Left lobe of liver (tissue), 2 donors: Measurements from ENCODE around the gene NALCN. TPM values are rescaled to one million over a fixed set of nuclear protein-coding genes. Genes with fewer than 3 reads are reported as not detected.

Experiments
- ATAC-seq: fragments of 200-7000 bp; cut with Tn5 transposase; one replicate; pipeline ENCODE4 v1.9.1; 2020; ENCODE audit warnings: mild to moderate bottlenecking, moderate library complexity
- DNase-seq: peaks from one replicate; pipeline ENCODE4 v3.0.0-alpha.2; 2020; ENCODE audit warnings: low spot score
- total RNA-seq: library from RNA; stranded (reverse); gene quantifications from one replicate; pipeline ENCODE4 v1.2.1, GENCODE V29; 2021
- donor health status: DM: no; HTN: no; CAD: no; lungs with moderate emphysema.
- donor health status: DM: no; HTN: yes; CAD: no.

NALCN gene
- total RNA-seq, 1 donor from 2014 or later = 0.48 TPM

DNA sequence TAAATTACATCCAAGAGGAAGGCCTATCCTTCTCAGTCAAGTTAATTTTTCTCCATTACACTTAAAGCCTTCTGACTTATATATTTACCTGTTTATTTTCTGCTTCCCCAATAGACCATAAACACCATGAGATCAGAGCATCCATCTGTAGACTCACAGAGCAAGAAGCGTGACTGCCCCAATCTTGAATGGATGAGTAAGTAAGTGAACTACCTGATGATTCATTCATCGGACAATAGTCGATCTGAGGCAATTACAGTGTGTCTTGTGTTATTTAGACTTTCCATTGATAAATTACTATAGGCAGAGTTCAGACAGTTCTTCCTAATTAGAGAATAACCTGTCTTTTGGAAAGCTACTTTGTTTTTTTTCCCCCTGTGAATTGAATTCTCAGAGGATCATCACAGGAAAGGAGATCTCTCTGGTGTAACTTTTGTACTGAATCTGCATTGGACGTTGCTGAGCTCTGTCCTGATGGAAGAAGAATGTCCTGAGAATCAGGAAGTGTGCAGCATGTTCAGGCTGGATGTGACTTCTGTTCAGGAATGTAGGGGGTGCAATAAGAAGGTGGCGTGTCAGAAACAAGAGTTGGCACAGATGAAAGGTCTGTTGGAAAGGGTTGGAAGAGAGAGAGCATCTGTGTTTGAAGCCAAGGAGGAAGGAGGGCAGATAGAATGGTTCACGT, 367.0 kb downstream of the NALCN start:
- ATAC-seq (no peak), DNase-seq (no peak)

DNA sequence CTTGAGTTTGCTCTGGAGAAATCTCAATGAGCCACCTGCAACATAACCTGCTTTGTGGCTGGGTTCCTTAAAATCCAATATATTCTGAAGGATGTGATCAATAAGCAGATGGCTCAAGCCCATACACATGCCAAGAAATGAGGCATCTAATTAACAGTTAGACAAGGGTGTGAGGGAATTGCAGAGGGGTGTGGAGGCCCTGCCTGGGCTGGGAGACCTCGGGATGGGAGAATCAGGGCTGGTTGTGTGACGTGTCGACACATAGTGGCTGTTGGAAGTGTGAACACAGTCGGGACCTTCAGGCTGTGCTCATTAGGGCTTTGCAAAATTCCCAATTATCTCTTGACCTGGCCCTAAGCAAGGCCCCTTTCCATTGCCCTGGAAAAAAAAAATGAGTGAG, 379.8 kb downstream of the NALCN start:
- ATAC-seq (no peak), DNase-seq (no peak)

- DNase-seq = no peak
These were observed 381.1 kb downstream of the NALCN start for GRCh38 chr13:101035119-101035620.

DNA sequence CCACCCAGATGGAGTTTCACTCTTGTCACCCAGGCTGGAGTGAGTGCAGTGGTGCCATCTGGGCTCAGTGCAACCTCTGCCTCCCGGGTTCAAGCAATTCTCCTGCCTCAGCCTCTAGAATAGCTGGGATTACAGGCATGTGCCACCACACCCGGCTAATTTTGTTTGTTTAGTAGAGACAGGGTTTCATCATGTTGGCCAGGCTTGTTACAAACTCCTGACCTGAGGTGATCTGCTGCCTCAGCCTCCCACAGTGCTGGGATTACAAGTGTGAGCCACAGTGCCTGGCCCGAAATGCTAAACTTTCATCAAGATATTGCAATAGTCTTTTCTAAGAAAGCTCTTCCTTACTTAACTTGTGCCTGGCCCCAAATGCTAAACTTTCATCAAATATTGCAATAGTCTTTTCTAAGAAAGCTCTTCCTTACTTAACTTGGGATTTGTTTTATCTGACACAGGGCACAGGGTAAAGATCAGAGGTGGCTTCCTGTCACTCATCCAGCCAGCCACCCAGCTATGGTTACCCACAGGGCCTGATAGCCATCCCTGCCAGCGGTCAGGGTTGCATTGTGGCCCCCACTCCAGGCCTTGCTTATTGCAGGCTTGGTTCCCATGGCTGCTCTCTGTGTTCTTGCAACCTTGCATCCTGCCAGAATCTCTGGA, 389.4 kb downstream of the NALCN start:
- DNase-seq (peak; percentile 73), ATAC-seq (peak; percentile 89)

More at GRCh38 chr13:101035119-101035620, 381.1 kb downstream of the NALCN start:
- no peak for ATAC-seq

DNA sequence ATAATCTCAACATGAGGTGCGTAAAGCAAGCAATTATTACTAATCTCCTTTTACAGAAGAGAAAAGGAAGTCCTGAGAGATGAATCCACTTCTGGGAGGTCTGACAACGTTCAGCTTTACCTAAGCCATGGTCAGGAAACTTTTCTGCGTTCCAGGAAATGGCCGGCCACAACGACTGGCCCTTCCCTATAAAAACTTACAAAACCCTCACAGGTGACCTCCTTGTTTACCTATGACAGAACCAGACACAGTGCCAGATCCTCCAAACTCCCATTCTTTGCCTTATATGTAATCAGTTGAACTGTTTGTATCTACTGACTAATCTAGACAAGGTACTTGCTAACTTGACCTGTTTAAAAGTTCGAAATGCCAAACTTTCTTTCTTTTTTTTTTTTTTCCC, 390.0 kb downstream of the NALCN start:
- ATAC-seq (peak; percentile 73), DNase-seq (peak; percentile 48)

DNA sequence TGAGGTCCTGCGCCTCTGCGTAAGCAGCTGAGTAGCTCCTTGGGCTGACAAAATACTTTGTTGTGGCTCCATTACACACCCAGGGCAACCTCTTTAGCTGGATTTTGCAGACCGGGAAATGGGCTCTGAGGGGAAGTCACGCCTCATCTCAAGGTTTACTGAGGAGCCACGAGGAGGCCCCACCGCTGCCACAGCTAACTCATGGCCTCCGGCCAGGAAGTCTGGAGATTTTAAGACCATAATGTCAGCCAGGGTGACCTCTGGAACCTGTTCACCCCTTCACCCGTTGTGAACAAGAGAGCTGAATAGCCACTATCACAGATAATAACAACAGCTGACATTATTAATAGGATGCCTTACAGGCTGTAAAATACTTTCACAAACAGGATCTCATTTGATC, 390.4 kb downstream of the NALCN start:
- DNase-seq (peak; percentile 49), ATAC-seq (peak; percentile 27)

- DNase-seq (no peak), ATAC-seq (no peak)
These were observed 390.8 kb downstream of the NALCN start for GRCh38 chr13:101025519-101025918.

GRCh38 chr13:101019126-101019525, 397.2 kb downstream of the NALCN start:
- no peak for ATAC-seq
- no peak for DNase-seq

DNA sequence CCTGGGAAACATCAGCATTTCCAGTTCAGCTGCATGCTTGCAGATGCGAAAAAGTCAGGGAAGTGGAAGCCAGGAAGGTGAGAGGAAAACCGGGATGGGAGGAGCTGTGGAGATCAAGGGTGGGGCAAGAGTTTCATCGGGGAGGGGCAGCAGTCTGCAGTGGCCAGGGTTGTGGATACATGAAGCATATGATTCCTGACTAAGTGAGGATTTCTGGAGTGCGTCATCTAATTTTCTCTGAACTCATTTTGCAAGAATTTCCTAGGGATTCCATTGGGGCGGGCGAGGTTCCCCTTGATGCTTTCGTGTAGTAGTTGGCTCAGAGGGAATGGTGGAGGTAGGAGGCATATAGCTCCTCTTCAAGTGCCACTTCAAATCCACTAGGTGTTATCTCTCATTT, 397.6 kb downstream of the NALCN start:
- DNase-seq = no peak
- no peak for ATAC-seq

GRCh38 chr13:101017123-101017872, 399.0 kb downstream of the NALCN start:
- ATAC-seq (no peak), DNase-seq (no peak)

DNA sequence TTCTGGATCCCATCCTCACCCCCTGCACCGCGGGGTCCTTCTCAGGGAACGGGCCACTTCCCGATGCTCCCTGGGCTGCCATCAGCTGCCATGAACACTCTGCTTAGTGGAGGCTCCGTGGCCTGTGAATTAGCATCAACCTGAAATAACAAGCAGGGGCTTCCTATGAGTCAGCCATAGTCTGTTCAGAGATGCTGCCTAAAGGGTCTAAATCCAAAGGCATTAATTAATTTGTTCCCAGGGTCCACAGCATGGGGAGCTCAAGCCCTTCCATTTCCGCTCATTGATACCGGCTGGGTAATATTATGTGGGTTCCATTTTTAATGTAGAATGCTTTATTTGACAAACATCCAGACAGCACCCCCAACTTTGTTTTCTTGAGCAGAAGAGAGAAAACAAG, 399.8 kb downstream of the NALCN start:
- DNase-seq = no peak
- no peak for ATAC-seq

DNA sequence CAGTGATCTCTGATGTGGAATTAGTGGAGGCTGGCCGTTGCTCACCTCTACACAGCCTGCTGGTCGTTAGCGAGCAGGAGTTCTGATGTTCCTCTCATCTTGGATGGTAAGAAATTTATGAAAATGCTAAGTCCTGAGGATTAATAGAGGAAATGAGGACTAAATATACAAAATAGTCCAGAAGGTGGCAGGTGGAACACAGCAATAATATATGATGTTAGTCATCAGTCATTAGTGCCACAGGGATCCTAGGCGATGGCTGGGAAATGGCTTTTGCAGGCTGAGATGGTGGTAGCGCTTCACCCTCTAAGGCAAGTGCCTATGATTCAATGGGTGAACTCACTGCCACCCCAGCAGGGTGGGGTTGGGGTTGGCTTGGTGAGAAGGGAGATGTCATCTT, 403.1 kb downstream of the NALCN start:
- ATAC-seq = peak; percentile 69
- no peak for DNase-seq

- ATAC-seq (no peak), DNase-seq (no peak)
These were observed 406.2 kb downstream of the NALCN start for GRCh38 chr13:101010100-101010499.

GRCh38 chr13:101007245-101007644, 409.1 kb downstream of the NALCN start:
- no peak for DNase-seq
- no peak for ATAC-seq

Other genes starting within 250 kb of the NALCN start
- 0.81 TPM for gene ITGBL1, start 36.2 kb upstream of the NALCN start, total RNA-seq